ENCODE data around the gene CIC. TPM values are rescaled to one million over a fixed set of nuclear protein-coding genes. Genes with fewer than 3 reads are reported as not detected.

The CIC gene
- total RNA-seq, 4 donors from 2014 or later = 57.8 to 90.0 (median 59.0) TPM

DNA sequence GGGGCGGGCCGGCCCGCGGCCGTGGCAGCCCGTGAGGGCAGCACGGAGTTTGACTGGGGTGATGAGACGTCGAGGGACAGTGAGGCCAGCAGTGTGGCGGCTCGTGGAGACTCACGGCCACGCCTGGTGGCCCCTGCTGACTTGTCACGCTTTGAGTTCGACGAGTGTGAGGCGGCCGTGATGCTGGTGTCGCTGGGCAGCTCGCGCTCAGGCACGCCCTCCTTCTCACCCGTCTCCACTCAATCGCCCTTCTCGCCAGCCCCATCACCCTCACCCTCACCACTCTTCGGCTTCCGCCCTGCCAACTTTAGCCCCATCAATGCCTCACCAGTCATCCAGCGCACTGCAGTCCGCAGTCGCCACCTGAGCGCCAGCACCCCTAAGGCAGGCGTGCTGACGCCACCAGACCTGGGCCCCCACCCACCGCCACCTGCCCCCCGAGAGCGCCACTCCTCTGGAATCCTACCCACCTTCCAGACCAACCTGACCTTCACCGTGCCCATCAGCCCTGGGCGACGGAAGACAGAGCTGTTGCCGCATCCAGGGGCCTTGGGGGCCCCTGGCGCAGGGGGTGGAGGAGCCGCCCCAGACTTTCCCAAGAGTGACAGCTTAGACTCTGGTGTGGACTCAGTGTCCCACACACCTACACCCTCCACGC is 4.5 kb downstream of the CIC start:
- H3K4me3 ChIP-seq (ENCODE audit: low read depth, poor library complexity, severe bottlenecking) = no peak overlapping the region
- WGBS, 2 donors = 93 to 94% methylated on average over 37 to 43 of the region's 43 CpGs
- no peak for TF ChIP-seq POLR2A (IDR thresholded peaks at IDR 0.05)
- TF ChIP-seq, protein P1, sequence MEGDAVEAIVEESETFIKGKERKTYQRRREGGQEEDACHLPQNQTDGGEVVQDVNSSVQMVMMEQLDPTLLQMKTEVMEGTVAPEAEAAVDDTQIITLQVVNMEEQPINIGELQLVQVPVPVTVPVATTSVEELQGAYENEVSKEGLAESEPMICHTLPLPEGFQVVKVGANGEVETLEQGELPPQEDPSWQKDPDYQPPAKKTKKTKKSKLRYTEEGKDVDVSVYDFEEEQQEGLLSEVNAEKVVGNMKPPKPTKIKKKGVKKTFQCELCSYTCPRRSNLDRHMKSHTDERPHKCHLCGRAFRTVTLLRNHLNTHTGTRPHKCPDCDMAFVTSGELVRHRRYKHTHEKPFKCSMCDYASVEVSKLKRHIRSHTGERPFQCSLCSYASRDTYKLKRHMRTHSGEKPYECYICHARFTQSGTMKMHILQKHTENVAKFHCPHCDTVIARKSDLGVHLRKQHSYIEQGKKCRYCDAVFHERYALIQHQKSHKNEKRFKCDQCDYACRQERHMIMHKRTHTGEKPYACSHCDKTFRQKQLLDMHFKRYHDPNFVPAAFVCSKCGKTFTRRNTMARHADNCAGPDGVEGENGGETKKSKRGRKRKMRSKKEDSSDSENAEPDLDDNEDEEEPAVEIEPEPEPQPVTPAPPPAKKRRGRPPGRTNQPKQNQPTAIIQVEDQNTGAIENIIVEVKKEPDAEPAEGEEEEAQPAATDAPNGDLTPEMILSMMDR (IDR thresholded peaks at IDR 0.05) = no peak
- DNase-seq (ENCODE audit: low spot score in 2 of 2) = peak in 1 of 2 donors; percentile 14
- intact Hi-C loops (cut with DNase I; ENCODE audit: low total_unique reads) = no loop called here

DNA sequence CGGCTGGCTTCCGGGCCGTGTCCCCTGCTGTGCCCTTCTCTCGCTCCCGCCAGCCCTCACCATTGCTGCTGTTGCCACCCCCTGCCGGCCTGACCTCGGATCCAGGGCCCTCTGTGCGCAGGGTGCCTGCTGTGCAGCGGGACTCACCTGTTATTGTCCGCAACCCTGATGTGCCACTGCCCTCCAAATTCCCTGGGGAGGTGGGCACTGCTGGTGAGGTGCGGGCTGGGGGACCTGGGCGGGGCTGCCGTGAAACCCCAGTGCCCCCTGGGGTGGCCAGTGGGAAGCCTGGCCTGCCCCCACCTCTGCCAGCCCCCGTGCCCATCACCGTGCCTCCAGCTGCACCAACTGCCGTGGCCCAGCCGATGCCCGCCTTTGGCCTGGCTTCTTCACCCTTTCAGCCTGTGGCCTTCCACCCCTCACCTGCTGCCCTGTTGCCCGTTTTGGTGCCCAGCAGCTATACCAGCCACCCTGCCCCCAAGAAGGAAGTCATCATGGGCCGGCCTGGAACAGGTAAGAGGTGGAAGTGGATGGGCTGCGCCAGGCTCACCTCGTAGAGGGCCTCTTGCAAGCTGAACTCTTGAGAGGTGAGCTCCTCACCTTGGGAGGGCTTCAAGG is 5.1 kb downstream of the CIC start:
- DNase-seq (ENCODE audit: low spot score in 2 of 2) = peak in 1 of 2 donors; percentile 14
- no peak for TF ChIP-seq POLR2A (IDR thresholded peaks at IDR 0.05)
- TF ChIP-seq, protein P1 (IDR thresholded peaks at IDR 0.05) = no peak
- intact Hi-C loops (cut with DNase I; ENCODE audit: low total_unique reads) = no loop called here
- WGBS, 2 donors = 92 to 94% methylated on average over 22 of the region's 22 CpGs
- no peak overlapping the region for H3K4me3 ChIP-seq (ENCODE audit: low read depth, poor library complexity, severe bottlenecking)

DNA sequence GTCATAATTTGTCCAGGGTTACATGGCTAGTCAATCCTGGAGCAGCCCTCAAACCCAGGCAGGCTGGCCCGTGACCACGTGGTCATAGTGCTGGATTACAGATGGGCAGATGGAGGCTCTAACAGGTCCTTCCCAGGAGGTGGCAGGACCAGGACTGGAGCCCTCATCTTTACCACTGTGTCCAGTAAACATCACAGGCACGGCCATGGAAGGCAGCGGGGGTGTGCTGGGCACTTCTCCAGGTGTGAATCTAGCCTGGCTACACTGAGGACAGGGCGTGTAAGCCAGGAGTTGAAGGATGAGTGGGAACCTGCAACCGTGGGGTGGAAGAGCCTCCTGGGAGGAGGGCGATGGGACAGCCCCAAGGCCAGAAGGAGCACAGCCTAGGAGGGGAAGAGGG is 6.1 kb downstream of the CIC start:
- intact Hi-C loops (cut with DNase I; ENCODE audit: low total_unique reads) = no loop called here
- TF ChIP-seq, protein P1 (IDR thresholded peaks at IDR 0.05) = no peak
- no peak for TF ChIP-seq POLR2A (IDR thresholded peaks at IDR 0.05)

DNA sequence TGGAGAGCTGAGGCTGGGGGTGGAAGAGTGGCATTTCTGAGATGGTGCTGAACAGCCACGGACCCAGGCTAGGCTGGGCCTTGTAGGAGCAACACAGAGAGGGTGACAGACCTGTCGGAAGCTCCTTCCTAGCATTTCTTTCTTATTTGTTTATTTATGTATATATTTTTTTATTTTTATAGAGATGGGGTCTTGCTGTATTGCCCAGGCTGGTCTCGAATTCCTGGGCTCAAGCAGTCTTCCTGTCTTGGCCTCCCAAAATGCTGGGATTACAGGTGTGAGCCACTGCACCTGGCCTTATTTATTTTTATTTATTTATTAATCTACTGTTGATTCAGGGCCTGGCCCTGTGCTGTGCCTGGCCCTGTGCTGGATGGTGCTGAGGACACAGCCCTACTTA is 6.5 kb downstream of the CIC start:
- no peak for TF ChIP-seq POLR2A (IDR thresholded peaks at IDR 0.05)
- TF ChIP-seq, protein P1 (IDR thresholded peaks at IDR 0.05) = no peak
- 80 to 93% methylated on average over 3 of the region's 3 CpGs for WGBS, 2 donors
- intact Hi-C loops (cut with DNase I; ENCODE audit: low total_unique reads) = no loop called here
- DNase-seq (ENCODE audit: low spot score in 2 of 2) = no peak
- no peak overlapping the region for H3K4me3 ChIP-seq (ENCODE audit: low read depth, poor library complexity, severe bottlenecking)

More for the DNA sequence above, 6.1 kb downstream of the CIC start:
- WGBS, 2 donors = 53 to 66% methylated on average over 7 of the region's 7 CpGs
- H3K4me3 ChIP-seq (ENCODE audit: low read depth, poor library complexity, severe bottlenecking) = no peak overlapping the region
- no peak for DNase-seq (ENCODE audit: low spot score in 2 of 2)

DNA sequence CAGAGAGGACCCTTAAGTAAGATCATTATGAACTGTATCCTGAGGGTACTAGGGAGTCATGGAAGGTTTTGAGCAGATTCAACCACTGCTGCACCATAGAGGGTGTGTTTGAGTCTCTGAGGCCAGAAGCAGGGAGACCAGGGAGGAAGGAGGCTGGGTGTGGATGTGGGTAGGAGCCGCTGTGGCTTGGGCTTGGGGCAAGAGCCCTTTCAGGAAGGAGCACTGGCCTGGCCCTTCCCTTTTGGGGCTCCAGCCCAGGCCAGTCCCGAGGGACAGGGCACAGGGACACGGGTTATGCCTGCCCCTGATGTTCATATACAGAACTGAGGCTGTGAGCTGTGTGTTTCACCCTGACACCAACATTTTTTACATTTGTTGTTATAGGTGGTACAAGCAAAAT is 7.2 kb downstream of the CIC start:
- peak in 1 of 2 donors; percentile 85 for DNase-seq (ENCODE audit: low spot score in 2 of 2)
- no peak for TF ChIP-seq POLR2A (IDR thresholded peaks at IDR 0.05)
- TF ChIP-seq, protein P1 (IDR thresholded peaks at IDR 0.05) = no peak
- no peak overlapping the region for H3K4me3 ChIP-seq (ENCODE audit: low read depth, poor library complexity, severe bottlenecking)
- intact Hi-C loops (cut with DNase I; ENCODE audit: low total_unique reads) = no loop called here
- 43 to 46% methylated on average over 3 of the region's 3 CpGs for WGBS, 2 donors

Measured in lower leg skin (tissue), 4 donors.